ENCODE measurements around the gene NHERF2. TPM values are rescaled to one million over a fixed set of nuclear protein-coding genes. Genes with fewer than 3 reads are reported as not detected.
A peak's percentile ranks its signal among the peaks of the same experiment; 100 is the strongest.

NHERF2 gene
- total RNA-seq, 1 experiment from 2014 or later: 174 TPM

DNA sequence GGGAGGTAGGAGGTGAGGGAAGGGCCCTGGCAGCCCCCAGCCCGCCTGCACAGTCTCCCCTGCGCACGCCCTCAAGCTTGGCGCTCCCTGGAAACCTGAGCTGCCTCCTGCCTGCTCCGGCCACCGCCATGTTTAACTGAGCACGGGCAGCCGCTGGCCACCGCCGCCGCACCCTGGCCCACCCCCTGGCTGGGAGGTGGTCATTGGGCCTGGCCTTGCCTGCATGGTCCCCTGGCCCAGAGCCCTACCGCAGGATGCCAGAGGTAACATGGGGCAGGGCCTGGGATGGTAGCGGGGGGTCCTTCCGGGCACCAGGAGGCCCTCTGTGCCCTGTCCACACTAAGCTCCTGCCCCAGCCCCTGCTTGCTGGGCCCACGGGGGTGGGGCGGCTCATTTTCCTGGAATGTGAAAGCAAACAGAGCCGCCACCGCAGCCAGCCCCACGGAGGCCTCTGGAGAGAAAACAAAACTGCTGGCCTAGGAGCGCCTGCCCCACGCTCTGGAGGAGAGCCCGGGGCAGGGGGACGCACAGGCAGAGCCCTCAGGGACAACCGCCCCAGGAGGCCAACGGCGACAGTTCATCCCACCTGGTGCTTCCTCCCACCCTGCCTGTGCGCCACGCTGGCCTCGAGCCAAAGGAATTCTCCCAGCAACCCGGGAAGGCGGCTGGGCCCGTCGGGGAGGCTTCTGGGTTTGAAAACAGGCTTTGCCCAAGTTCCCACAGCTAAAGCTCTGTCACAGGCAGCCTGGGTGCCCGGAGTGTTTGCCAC is 8.9 kb downstream of the NHERF2 start:
- peak overlapping the region in 1 of 2 experiments; percentile 20; a peak in 1 of 4 replicates for H3K4me3 ChIP-seq (ENCODE audit: low read depth in 2 of 2, low read length in 2 of 2)
- no peaks in the 10 kb centered on the region for H3K36me3 ChIP-seq (ENCODE audit: control insufficient read depth, insufficient read depth, low read length)
- no TSS peak for BruUV-seq (replicated peaks)
- TF ChIP-seq, protein P1, sequence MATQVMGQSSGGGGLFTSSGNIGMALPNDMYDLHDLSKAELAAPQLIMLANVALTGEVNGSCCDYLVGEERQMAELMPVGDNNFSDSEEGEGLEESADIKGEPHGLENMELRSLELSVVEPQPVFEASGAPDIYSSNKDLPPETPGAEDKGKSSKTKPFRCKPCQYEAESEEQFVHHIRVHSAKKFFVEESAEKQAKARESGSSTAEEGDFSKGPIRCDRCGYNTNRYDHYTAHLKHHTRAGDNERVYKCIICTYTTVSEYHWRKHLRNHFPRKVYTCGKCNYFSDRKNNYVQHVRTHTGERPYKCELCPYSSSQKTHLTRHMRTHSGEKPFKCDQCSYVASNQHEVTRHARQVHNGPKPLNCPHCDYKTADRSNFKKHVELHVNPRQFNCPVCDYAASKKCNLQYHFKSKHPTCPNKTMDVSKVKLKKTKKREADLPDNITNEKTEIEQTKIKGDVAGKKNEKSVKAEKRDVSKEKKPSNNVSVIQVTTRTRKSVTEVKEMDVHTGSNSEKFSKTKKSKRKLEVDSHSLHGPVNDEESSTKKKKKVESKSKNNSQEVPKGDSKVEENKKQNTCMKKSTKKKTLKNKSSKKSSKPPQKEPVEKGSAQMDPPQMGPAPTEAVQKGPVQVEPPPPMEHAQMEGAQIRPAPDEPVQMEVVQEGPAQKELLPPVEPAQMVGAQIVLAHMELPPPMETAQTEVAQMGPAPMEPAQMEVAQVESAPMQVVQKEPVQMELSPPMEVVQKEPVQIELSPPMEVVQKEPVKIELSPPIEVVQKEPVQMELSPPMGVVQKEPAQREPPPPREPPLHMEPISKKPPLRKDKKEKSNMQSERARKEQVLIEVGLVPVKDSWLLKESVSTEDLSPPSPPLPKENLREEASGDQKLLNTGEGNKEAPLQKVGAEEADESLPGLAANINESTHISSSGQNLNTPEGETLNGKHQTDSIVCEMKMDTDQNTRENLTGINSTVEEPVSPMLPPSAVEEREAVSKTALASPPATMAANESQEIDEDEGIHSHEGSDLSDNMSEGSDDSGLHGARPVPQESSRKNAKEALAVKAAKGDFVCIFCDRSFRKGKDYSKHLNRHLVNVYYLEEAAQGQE (IDR thresholded peaks at IDR 0.05; ENCODE audit: insufficient read depth in 1 of 2, low read depth in 2 of 2, low read length in 1 of 2): no peak
- TF ChIP-seq POLR2AphosphoS5 (IDR thresholded peaks at IDR 0.05; ENCODE audit: low read depth, low read length) (no peak; the same call in 1 of the 2 replicates), SIN3A (IDR thresholded peaks at IDR 0.05; ENCODE audit: borderline replicate concordance, insufficient read depth, low read depth, low read length) (0 out of 2 replicates have a peak, but pooled peaks have one; percentile 24), TCF7L2 (IDR thresholded peaks at IDR 0.05; ENCODE audit: low read depth, low read length) (peak; percentile 74)
- TF ChIP-seq, protein P2, sequence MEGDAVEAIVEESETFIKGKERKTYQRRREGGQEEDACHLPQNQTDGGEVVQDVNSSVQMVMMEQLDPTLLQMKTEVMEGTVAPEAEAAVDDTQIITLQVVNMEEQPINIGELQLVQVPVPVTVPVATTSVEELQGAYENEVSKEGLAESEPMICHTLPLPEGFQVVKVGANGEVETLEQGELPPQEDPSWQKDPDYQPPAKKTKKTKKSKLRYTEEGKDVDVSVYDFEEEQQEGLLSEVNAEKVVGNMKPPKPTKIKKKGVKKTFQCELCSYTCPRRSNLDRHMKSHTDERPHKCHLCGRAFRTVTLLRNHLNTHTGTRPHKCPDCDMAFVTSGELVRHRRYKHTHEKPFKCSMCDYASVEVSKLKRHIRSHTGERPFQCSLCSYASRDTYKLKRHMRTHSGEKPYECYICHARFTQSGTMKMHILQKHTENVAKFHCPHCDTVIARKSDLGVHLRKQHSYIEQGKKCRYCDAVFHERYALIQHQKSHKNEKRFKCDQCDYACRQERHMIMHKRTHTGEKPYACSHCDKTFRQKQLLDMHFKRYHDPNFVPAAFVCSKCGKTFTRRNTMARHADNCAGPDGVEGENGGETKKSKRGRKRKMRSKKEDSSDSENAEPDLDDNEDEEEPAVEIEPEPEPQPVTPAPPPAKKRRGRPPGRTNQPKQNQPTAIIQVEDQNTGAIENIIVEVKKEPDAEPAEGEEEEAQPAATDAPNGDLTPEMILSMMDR (IDR thresholded peaks at IDR 0.05): no peak
- ATAC-seq (peak; percentile 57), DNase-seq (ENCODE audit: low read depth, low spot score) (no peak)
- intact Hi-C loops (cut with micrococcal nuclease; ENCODE audit: unreplicated experiment) (no loop called here), in situ Hi-C loops (cut with HindIII; ENCODE audit: low pct_unique_long_range_greater_than_20kb, low sequenced_read_pairs) (no loop called here)
- H3K27ac ChIP-seq (ENCODE audit: low read length): peak overlapping the region; percentile 91
- H3K9me3 ChIP-seq (ENCODE audit: control insufficient read depth, insufficient read depth, low read depth, low read length): no peaks in the 10 kb centered on the region
- H3K27me3 ChIP-seq (ENCODE audit: control insufficient read depth, insufficient read depth, low read length): no peaks in the 10 kb centered on the region
- POLR2A ChIA-PET: no interaction called here
- CTCF ChIA-PET: interaction anchor here (0.6 kb wide), 1 partner anchor 103 kb away, joined by 11 read pairs; no protein-coding TSS in a partner anchor
- peaks cover 78% of the 10 kb centered on the region for H3K4me1 ChIP-seq (ENCODE audit: control insufficient read depth, insufficient read depth, low read length)

DNA sequence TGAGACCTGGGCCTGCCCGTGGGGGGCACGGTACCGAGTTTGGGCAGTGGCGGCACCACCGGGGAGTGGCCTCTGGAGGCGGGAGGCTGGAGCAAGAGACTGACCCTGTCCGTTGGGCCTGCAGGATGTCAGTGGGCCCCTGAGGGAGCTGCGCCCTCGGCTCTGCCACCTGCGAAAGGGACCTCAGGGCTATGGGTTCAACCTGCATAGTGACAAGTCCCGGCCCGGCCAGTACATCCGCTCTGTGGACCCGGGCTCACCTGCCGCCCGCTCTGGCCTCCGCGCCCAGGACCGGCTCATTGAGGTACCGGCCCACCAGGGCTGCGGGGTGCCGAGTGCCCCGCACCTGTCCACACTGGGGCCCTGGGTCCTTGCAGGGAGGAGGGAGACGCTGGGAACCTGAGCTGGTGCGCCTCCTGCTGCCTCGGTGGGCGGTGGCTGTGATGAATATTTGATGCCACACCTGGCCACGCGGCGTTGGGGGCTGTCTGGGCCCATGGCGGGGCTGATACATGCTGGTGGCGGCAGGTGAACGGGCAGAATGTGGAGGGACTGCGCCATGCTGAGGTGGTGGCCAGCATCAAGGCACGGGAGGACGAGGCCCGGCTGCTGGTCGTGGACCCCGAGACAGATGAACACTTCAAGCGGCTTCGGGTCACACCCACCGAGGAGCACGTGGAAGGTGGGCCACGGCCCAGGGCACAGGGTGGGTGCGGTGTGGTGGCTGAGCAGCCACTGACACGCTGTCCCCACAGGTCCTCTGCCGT is 9.7 kb downstream of the NHERF2 start:
- H3K27ac ChIP-seq (ENCODE audit: low read length): peak overlapping the region; percentile 91
- intact Hi-C loops (cut with micrococcal nuclease; ENCODE audit: unreplicated experiment) (no loop called here), in situ Hi-C loops (cut with HindIII; ENCODE audit: low pct_unique_long_range_greater_than_20kb, low sequenced_read_pairs) (no loop called here)
- POLR2A ChIA-PET: no interaction called here
- no peaks in the 10 kb centered on the region for H3K27me3 ChIP-seq (ENCODE audit: control insufficient read depth, insufficient read depth, low read length)
- ATAC-seq (peak; percentile 0; the same call in 1 of the 2 replicates), DNase-seq (ENCODE audit: low read depth, low spot score) (no peak)
- H3K36me3 ChIP-seq (ENCODE audit: control insufficient read depth, insufficient read depth, low read length): no peaks in the 10 kb centered on the region
- TF ChIP-seq, protein P2 (IDR thresholded peaks at IDR 0.05): no peak
- TF ChIP-seq SIN3A (IDR thresholded peaks at IDR 0.05; ENCODE audit: borderline replicate concordance, insufficient read depth, low read depth, low read length): no peak
- no peak for TF ChIP-seq POLR2AphosphoS5 (IDR thresholded peaks at IDR 0.05; ENCODE audit: low read depth, low read length)
- TF ChIP-seq, protein P1 (IDR thresholded peaks at IDR 0.05; ENCODE audit: insufficient read depth in 1 of 2, low read depth in 2 of 2, low read length in 1 of 2): no peak
- no peak for TF ChIP-seq TCF7L2 (IDR thresholded peaks at IDR 0.05; ENCODE audit: low read depth, low read length)
- CTCF ChIA-PET: no interaction called here
- BruUV-seq (replicated peaks): no TSS peak
- H3K9me3 ChIP-seq (ENCODE audit: control insufficient read depth, insufficient read depth, low read depth, low read length): no peaks in the 10 kb centered on the region
- H3K4me3 ChIP-seq (ENCODE audit: low read depth in 2 of 2, low read length in 2 of 2): no peak overlapping the region
- peaks cover 77% of the 10 kb centered on the region for H3K4me1 ChIP-seq (ENCODE audit: control insufficient read depth, insufficient read depth, low read length)

Data from Panc1 (cell line).